IPS-15b (cell line): ENCODE measurements around the gene ZNF668.
A peak's percentile ranks its signal among the peaks of the same experiment; 100 is the strongest.
"Not testable (repeated sequence)": the region's sequence is repeated elsewhere in the genome, so short reads cannot be mapped to it uniquely, and the experiment has no call there.

ENCODE experiments used
- H3K27me3 ChIP-seq: one replicate; pipeline ENCODE4 v1.6.1; 2013; ENCODE audit warnings: low read length; ENCODE audit not compliant: control insufficient read depth, insufficient read depth
- H3K36me3 ChIP-seq: one replicate; pipeline ENCODE4 v1.6.1; 2013; ENCODE audit warnings: low read length; ENCODE audit not compliant: control insufficient read depth, insufficient read depth
- H3K4me1 ChIP-seq: one replicate; pipeline ENCODE4 v1.6.1; 2013; ENCODE audit warnings: mild to moderate bottlenecking, low read length; ENCODE audit not compliant: control insufficient read depth, insufficient read depth
- H3K4me3 ChIP-seq: one replicate; pipeline ENCODE4 v1.5.1; 2013; ENCODE audit warnings: low read depth, low read length
- H3K9ac ChIP-seq: one replicate; pipeline ENCODE4 v1.6.1; 2013; ENCODE audit warnings: low read depth, mild to moderate bottlenecking, low read length
- H3K9me3 ChIP-seq: one replicate; pipeline ENCODE4 v1.6.1; 2013; ENCODE audit warnings: mild to moderate bottlenecking, low read length; ENCODE audit not compliant: control insufficient read depth, insufficient read depth

ZNF668 gene

DNA sequence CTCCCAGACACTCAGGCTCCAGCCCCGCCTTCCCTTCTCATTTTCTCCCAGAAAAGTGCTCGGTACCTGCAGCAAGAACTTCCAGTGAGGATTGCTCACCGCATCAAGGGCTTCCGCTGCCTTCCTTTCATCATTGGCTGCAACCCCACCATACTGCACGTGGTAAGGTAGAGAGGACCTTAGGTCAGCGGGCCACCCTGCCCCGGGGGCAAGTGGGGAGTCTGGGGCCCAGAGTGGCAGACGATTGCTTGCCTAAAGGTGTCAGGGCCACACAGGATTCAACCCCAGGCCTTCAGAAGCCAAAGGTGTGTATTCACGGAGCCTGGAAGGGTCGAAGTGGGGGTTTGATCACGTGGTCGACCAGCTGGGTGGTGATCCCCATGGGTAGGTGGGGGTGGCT, 35.6 kb upstream of the ZNF668 start:
- H3K4me3 ChIP-seq, result peak overlapping the region; percentile 73
- peaks cover 2% of the 10 kb centered on the region for H3K27me3 ChIP-seq
- no peaks in the 10 kb centered on the region for H3K4me1 ChIP-seq
- no peak overlapping the region for H3K9ac ChIP-seq
- no peaks in the 10 kb centered on the region for H3K9me3 ChIP-seq
- H3K36me3 ChIP-seq, result peaks cover 24% of the 10 kb centered on the region

- H3K4me3 ChIP-seq, result peak overlapping the region; percentile 73
- H3K27me3 ChIP-seq, result peaks cover 2% of the 10 kb centered on the region
- H3K9ac ChIP-seq, result peak overlapping the region; percentile 24
- peaks cover 24% of the 10 kb centered on the region for H3K36me3 ChIP-seq
- H3K4me1 ChIP-seq, result no peaks in the 10 kb centered on the region
- no peaks in the 10 kb centered on the region for H3K9me3 ChIP-seq
These were observed 34.9 kb upstream of the ZNF668 start for GRCh38 chr16:31108794-31109558.

GRCh38 chr16:31108035-31108793, 34.2 kb upstream of the ZNF668 start, which contains the start of gene BCKDK:
Gene BCKDK, plus strand, starts transcription at chr16:31108386. Its CDS starts 838 bp downstream, at chr16:31109224.
- peaks cover 2% of the 10 kb centered on the region for H3K27me3 ChIP-seq
- H3K9ac ChIP-seq, result peak within 1 kb of the TSS; percentile 24
- H3K9me3 ChIP-seq, result no peaks in the 10 kb centered on the region
- H3K4me3 ChIP-seq, result peak within 1 kb of the TSS; percentile 73
- no peaks in the 10 kb centered on the region for H3K4me1 ChIP-seq
- peaks cover 24% of the 10 kb centered on the region for H3K36me3 ChIP-seq

- Histone ChIP-seq H3K9me3 (no peaks in the 10 kb centered on the region), H3K4me1 (no peaks in the 10 kb centered on the region), H3K27me3 (peaks cover 2% of the 10 kb centered on the region), H3K4me3 (peak overlapping the region; percentile 73), H3K9ac (no peak overlapping the region), H3K36me3 (peaks cover 24% of the 10 kb centered on the region)
These were observed 33.4 kb upstream of the ZNF668 start for GRCh38 chr16:31107465-31107867.

- no peaks in the 10 kb centered on the region for H3K4me1 ChIP-seq
- peaks cover 17% of the 10 kb centered on the region for H3K36me3 ChIP-seq
- no peaks in the 10 kb centered on the region for H3K9me3 ChIP-seq
- no peak overlapping the region for H3K9ac ChIP-seq
- no peak overlapping the region for H3K4me3 ChIP-seq
- peaks cover 2% of the 10 kb centered on the region for H3K27me3 ChIP-seq
These were observed 32.7 kb upstream of the ZNF668 start for GRCh38 chr16:31106509-31107464.

- no peaks in the 10 kb centered on the region for H3K9me3 ChIP-seq
- H3K4me3 ChIP-seq, result no peak overlapping the region
- no peak overlapping the region for H3K9ac ChIP-seq
- peaks cover 12% of the 10 kb centered on the region for H3K36me3 ChIP-seq
- H3K4me1 ChIP-seq, result no peaks in the 10 kb centered on the region
- peaks cover 2% of the 10 kb centered on the region for H3K27me3 ChIP-seq
These were observed 31.7 kb upstream of the ZNF668 start for GRCh38 chr16:31105677-31106213.

DNA sequence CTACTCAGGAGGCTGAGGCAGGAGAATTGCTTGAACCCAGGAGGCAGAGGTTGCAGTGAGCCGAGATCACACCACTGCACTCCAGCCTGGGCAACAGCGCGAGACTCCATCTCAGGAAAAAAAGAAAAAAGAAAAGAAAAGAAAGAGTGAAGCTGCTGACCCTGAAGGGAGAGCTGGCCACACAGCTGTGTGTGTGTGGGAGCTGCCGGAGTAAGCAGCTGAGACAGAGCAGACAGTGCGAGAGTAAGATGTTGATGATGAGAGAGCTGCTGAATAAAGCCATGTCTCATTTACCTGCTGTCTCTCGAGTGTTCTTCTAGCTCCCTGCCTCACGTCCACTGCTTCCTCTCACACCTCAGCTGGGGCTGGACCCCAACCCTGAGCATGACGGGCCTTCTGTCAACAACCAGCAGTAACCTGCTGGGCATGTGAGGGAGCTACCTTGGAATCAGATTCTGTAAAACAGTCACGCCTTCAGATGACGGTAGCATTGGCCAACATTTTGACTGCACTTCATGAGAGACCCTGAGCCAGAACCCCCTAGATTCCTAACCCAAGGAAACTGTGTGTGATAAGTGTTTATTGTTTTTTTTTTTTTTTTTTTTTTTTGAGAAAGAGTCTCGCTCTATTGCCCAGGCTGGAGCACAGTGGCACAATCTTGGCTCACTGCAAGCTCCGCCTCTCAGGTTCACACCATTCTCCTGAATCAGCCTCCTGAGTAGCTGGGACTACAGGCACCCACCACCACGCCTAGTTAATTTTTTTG, 27.0 kb upstream of the ZNF668 start:
- not testable (repeated sequence) for H3K27me3 ChIP-seq, H3K9ac ChIP-seq, H3K36me3 ChIP-seq, H3K9me3 ChIP-seq, H3K4me1 ChIP-seq, H3K4me3 ChIP-seq

DNA sequence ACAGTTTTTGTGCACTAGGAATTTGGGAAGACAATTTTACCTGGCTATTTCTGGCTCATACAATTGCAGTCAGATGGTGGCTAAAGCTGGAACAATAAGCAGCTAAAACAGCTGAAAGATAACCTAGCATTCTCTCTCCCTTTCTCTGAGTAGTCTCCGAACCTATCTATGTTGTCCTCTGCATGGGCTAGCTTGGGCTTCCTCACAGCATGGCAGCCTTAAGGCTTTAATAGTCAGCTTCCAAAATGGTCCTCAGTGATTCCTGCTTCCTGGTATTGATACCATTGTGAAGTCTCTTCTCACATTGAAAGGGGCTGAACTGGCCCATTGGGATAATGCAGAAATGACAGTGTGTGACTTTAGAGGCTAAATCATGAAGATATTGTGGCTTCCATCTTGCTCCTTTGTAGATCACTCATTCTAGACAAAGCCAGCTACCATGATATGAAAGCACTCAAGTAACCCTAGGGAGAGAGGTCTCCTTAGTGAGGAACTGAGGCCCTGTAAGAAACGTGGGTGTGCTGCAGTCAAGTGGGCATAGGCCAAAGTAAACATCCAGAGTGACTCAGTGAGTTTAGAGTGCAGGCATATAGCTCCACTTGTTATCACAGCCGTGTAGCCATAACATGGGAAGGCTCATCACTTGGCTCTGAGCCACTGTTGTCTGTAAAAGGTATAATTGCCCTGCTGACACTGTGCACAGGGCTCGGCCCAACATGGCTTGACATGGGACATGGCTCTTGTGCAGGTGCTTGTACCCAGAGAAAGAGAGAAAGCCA, 26.0 kb upstream of the ZNF668 start:
- Histone ChIP-seq H3K4me1 (no peaks in the 10 kb centered on the region), H3K36me3 (no peaks in the 10 kb centered on the region), H3K9me3 (no peaks in the 10 kb centered on the region), H3K9ac (no peak overlapping the region), H3K4me3 (no peak overlapping the region), H3K27me3 (no peaks in the 10 kb centered on the region)

- Histone ChIP-seq H3K9ac (peak within 1 kb of the TSS; percentile 85), H3K4me3 (peak within 1 kb of the TSS; percentile 98), H3K9me3 (no peaks in the 10 kb centered on the region), H3K36me3 (peaks cover 10% of the 10 kb centered on the region), H3K4me1 (no peaks in the 10 kb centered on the region), H3K27me3 (no peaks in the 10 kb centered on the region)
These were observed 20.5 kb upstream of the ZNF668 start, which contains the start of gene VKORC1 for GRCh38 chr16:31094424-31095120. Gene VKORC1, minus strand, starts transcription at chr16:31094797. Its CDS starts 68 bp downstream, at chr16:31094729.

DNA sequence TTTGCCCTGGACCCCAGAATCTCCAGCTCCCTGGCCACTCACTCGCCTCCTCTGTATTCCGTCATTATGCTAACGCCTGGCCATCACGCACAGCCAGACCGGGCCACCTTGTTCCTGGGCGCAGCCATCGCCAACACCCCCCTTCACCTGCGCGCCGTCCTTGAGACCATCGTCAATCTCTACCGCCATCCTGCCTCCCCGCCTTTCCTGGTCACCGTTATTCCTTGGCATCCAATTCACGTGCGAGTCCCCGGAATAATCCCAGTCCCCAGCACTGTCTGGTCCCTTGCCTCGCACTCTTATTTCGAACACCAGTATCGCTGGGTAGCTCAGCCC, 20.0 kb upstream of the ZNF668 start:
- Histone ChIP-seq H3K27me3 (no peaks in the 10 kb centered on the region), H3K9ac (peak overlapping the region; percentile 85), H3K4me3 (peak overlapping the region; percentile 98), H3K9me3 (no peaks in the 10 kb centered on the region), H3K36me3 (peaks cover 10% of the 10 kb centered on the region), H3K4me1 (no peaks in the 10 kb centered on the region)
